Measurements from ENCODE around the gene CDH22. TPM values are rescaled to one million over a fixed set of nuclear protein-coding genes. Genes with fewer than 3 reads are reported as not detected.

Gene CDH22
- total RNA-seq, 3 donors from 2014 or later, result 0.13 to 0.32 (median 0.19) TPM

DNA sequence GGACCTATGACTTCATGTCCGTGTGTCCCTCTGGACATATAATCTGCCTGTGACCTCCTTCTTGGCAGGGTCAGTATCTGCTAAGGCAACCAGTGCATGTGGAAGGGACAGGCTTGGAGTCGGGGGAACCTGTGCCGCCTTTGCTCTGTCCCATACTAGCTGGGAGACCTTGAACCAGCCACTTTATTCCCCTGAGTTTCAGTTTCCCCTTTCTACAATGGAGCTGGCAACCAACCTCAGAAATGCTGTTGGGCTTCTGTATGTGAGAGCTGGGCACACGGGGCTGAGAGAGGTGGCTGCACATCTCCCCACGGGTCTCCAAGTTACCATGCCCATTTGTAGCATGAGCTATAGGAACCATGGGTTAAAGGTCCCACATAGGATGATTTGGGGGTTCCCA lies 136.4 kb downstream of the CDH22 start:
- Histone ChIP-seq H3K9me3 (no peaks in the 10 kb centered on the region), H3K36me3 (ENCODE audit: low read depth) (no peaks in the 10 kb centered on the region), H3K4me1 (ENCODE audit: low read depth) (no peaks in the 10 kb centered on the region), H3K4me3 (no peak overlapping the region)
- ATAC-seq (no peak), DNase-seq (no peak)
- intact Hi-C loops (cut with DNase I, micrococcal nuclease), result loop anchor here (10.0 kb wide), 1 partner anchor 147 kb away; the partner anchor contains the start of gene SLC12A5 (in 2 of the 2)
- TF ChIP-seq, protein P1, sequence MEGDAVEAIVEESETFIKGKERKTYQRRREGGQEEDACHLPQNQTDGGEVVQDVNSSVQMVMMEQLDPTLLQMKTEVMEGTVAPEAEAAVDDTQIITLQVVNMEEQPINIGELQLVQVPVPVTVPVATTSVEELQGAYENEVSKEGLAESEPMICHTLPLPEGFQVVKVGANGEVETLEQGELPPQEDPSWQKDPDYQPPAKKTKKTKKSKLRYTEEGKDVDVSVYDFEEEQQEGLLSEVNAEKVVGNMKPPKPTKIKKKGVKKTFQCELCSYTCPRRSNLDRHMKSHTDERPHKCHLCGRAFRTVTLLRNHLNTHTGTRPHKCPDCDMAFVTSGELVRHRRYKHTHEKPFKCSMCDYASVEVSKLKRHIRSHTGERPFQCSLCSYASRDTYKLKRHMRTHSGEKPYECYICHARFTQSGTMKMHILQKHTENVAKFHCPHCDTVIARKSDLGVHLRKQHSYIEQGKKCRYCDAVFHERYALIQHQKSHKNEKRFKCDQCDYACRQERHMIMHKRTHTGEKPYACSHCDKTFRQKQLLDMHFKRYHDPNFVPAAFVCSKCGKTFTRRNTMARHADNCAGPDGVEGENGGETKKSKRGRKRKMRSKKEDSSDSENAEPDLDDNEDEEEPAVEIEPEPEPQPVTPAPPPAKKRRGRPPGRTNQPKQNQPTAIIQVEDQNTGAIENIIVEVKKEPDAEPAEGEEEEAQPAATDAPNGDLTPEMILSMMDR (IDR thresholded peaks at IDR 0.05), result no peak

DNA sequence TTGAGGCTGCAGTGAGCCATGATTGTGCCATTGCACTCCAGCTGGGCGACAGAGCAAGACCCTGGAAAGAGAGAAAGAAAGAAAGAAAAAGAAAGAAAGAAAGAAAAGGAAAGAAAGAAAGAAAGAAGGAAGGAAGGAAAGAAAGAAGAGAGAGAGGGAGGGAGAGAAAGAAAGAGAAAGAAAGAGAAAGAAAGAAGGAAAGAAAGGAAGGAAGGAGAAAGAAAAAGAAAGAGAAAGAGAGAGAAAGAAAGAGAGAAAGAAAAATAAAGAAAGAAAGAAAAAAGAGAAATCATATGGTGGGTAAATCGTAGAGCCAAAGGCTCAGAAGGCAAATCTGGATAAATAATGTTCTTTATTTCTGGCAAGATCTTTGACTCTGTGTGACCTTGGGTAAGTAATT lies 136.8 kb downstream of the CDH22 start:
- H3K9me3 ChIP-seq, result no peaks in the 10 kb centered on the region
- H3K36me3 ChIP-seq (ENCODE audit: low read depth), result no peaks in the 10 kb centered on the region
- H3K4me1 ChIP-seq (ENCODE audit: low read depth), result no peaks in the 10 kb centered on the region
- H3K4me3 ChIP-seq, result no peak overlapping the region
- intact Hi-C loops (cut with DNase I, micrococcal nuclease), result loop anchor here (10.0 kb wide), 1 partner anchor 147 kb away; the partner anchor contains the start of gene SLC12A5 (in 2 of the 2)
- DNase-seq (no peak), ATAC-seq (no peak)
- TF ChIP-seq, protein P1 (IDR thresholded peaks at IDR 0.05), result no peak

DNA sequence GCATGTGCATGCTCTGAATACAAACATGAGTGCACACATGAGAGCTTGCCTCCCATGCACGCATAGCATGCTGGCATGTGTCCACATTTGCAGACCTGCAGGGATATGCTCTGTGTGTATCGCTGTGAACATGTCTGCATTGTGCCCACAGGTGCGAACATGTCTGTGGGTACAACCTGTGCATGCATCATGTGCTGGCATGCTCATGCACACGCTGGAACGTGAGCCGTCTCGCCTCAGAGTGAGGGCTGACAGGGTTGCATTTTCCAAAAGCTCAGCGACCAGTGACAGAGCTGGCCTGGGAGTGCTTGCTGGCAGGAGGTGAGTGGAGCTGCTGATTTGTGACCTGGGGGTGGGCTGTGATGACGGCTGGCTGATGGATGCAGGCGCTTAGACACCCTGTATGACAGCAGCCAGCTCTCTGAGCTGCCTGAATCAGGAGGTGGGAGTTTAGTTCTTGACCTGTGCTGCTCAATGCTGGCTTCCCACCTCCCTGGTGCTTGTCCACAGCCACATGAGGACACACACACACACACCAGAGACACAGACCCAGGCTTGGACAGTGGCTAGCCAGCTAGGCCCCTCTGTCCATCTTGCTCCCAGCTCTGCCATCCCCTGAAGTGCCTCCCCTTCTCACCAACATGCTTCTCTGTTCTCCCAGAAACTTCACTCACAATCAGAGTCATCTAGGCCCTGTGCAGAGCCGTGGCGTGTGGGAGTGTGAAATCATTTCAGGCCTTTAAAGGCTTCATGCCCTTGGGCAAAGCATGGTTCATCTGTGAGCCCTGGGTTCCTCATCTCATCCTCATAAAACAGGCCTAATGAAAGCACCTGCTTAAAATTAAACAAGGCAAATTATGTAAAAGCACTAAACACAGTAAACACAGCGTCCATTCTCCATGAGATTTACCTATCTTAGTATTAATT lies 138.8 kb downstream of the CDH22 start:
- intact Hi-C loops (cut with DNase I, micrococcal nuclease), result loop anchor here (10.0 kb wide), 1 partner anchor 145 kb away; the partner anchor contains the start of gene SLC12A5 (in 2 of the 2)
- Histone ChIP-seq H3K4me3 (no peak overlapping the region), H3K4me1 (ENCODE audit: low read depth) (no peaks in the 10 kb centered on the region), H3K9me3 (no peaks in the 10 kb centered on the region), H3K36me3 (ENCODE audit: low read depth) (no peaks in the 10 kb centered on the region)
- DNase-seq, result no peak
- TF ChIP-seq, protein P1 (IDR thresholded peaks at IDR 0.05), result no peak
- ATAC-seq, result no peak

DNA sequence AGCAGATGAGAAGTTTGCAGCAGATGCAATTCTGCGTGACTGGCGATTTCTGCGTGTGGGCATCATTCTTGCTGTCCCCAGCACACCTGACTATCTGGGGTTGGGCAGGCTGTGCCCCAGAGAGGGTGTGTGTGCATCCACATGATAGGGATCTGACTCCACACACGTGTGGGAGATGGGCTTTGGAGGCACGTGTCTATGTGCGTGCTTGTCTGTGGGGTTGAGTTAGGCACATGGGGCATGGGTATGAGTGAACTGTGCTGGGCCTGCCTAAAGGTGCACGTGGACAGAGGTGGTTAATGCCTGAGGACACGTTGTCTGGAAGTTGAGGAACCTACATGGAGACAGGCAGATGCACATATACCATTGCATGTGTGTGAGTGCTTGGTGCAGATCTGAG lies 139.9 kb downstream of the CDH22 start:
- no peak overlapping the region for H3K4me3 ChIP-seq
- intact Hi-C loops (cut with DNase I, micrococcal nuclease), result no loop called here
- H3K4me1 ChIP-seq (ENCODE audit: low read depth), result no peaks in the 10 kb centered on the region
- H3K9me3 ChIP-seq, result no peaks in the 10 kb centered on the region
- no peaks in the 10 kb centered on the region for H3K36me3 ChIP-seq (ENCODE audit: low read depth)
- TF ChIP-seq, protein P1 (IDR thresholded peaks at IDR 0.05), result no peak
- DNase-seq (no peak), ATAC-seq (no peak)

DNA sequence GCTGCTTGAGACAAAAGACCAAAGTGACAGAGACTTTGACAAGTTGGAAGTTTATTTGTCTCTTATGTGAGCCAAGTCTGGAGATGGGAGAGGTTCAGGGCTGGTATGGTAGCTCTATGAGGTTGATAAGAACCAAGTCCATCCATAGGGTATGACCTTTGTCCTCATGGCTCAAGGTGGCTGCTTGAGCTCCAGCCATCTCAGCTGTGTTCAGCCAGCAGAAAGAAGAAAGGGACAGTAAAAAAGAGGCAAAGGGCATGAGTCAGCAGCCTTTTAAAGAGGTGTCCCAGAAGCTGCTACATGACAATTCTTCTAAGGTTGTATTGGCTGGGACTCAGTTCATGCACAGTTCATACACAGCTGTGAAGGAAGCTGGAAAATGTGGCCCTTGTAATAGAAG lies 141.2 kb downstream of the CDH22 start:
- ATAC-seq (no peak), DNase-seq (no peak)
- Histone ChIP-seq H3K36me3 (ENCODE audit: low read depth) (no peaks in the 10 kb centered on the region), H3K9me3 (no peaks in the 10 kb centered on the region), H3K4me3 (no peak overlapping the region), H3K4me1 (ENCODE audit: low read depth) (no peaks in the 10 kb centered on the region)
- TF ChIP-seq, protein P1 (IDR thresholded peaks at IDR 0.05), result no peak
- intact Hi-C loops (cut with DNase I, micrococcal nuclease), result no loop called here

Measured in mucosa of descending colon (tissue), 3 donors.